ENCODE data around the gene HDAC7. TPM values are rescaled to one million over a fixed set of nuclear protein-coding genes. Genes with fewer than 3 reads are reported as not detected.

Gene HDAC7
- total and polyA plus RNA-seq, 2 donors from 2014 or later, result 35.0 to 132 TPM

DNA sequence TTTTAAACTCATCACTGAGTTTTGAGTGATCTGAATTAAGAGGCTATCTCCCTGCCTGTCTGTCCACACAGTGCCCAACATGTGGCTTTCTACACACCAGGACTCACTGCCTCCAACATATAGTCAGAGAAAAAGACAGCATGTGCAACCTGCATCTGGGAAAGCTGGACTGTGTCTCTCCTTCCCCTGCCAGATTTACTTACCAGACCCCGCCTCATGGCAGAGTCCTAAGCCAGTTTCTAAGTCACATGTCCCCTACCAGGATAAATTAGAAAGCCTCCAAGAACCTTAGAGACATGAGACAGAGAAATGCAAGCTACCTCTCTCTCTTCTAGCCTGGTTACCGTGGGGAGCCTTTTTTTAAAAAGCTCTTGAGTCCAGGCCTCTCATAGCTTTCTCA lies 2.7 kb upstream of the HDAC7 start:
- Histone ChIP-seq H3K4me1 (ENCODE audit: control insufficient read depth in 2 of 3, insufficient read depth in 2 of 3, low read depth in 1 of 3, low read length in 3 of 3) (peaks cover 7 to 55% (median 44%) of the 10 kb centered on the region in 3 donors), H3K27ac (ENCODE audit: low read depth in 2 of 2, low read length in 2 of 2) (peak overlapping the region; percentile 47 to 94), H3K36me3 (ENCODE audit: control insufficient read depth in 2 of 3, insufficient read depth in 3 of 3, low read length in 3 of 3) (no peaks in the 10 kb centered on the region), H3K27me3 (ENCODE audit: control insufficient read depth, insufficient read depth, low read length) (no peaks in the 10 kb centered on the region), H3K9ac (ENCODE audit: low read length in 3 of 3) (no peak overlapping the region), H3K4me3 (ENCODE audit: low read length in 3 of 3) (no peak overlapping the region), H3K9me3 (ENCODE audit: control insufficient read depth in 2 of 3, insufficient read depth in 1 of 3, low read length in 3 of 3) (no peaks in the 10 kb centered on the region)
- intact Hi-C loops (cut with DNase I), result no loop called here
- FAIRE-seq (no peak), DNase-seq (no peak)
- TF ChIP-seq, protein P1, sequence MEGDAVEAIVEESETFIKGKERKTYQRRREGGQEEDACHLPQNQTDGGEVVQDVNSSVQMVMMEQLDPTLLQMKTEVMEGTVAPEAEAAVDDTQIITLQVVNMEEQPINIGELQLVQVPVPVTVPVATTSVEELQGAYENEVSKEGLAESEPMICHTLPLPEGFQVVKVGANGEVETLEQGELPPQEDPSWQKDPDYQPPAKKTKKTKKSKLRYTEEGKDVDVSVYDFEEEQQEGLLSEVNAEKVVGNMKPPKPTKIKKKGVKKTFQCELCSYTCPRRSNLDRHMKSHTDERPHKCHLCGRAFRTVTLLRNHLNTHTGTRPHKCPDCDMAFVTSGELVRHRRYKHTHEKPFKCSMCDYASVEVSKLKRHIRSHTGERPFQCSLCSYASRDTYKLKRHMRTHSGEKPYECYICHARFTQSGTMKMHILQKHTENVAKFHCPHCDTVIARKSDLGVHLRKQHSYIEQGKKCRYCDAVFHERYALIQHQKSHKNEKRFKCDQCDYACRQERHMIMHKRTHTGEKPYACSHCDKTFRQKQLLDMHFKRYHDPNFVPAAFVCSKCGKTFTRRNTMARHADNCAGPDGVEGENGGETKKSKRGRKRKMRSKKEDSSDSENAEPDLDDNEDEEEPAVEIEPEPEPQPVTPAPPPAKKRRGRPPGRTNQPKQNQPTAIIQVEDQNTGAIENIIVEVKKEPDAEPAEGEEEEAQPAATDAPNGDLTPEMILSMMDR (IDR thresholded peaks at IDR 0.05; ENCODE audit: borderline replicate concordance, extremely low read depth, insufficient read depth), result no peak

DNA sequence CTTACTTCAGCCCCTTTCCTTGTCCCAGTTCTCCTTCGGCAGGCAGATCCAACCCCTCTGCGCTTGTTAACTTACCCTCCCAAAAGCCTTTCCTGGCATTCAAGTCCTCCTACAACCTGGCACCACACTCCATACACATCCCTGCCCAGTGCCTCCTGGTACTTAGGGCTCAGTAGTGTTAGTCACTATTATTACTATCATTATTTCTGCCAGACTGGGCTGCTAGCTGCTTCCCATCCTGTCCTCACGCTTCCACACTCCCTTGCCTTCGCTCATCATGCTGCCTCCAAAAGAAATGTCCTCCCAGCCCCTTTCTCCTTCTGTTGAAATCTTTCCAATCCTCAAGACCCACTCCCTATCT lies 1.6 kb upstream of the HDAC7 start:
- FAIRE-seq (no peak), DNase-seq (no peak)
- peak overlapping the region; percentile 94 to 98 for H3K27ac ChIP-seq (ENCODE audit: low read depth in 2 of 2, low read length in 2 of 2)
- H3K9me3 ChIP-seq (ENCODE audit: control insufficient read depth in 2 of 3, insufficient read depth in 1 of 3, low read length in 3 of 3), result no peaks in the 10 kb centered on the region
- H3K9ac ChIP-seq (ENCODE audit: low read length in 3 of 3), result peak overlapping the region in 1 of 3 donors; percentile 96
- H3K4me1 ChIP-seq (ENCODE audit: control insufficient read depth in 2 of 3, insufficient read depth in 2 of 3, low read depth in 1 of 3, low read length in 3 of 3), result peaks cover 7 to 58% (median 46%) of the 10 kb centered on the region in 3 donors
- no peaks in the 10 kb centered on the region for H3K27me3 ChIP-seq (ENCODE audit: control insufficient read depth, insufficient read depth, low read length)
- intact Hi-C loops (cut with DNase I), result no loop called here
- H3K36me3 ChIP-seq (ENCODE audit: control insufficient read depth in 2 of 3, insufficient read depth in 3 of 3, low read length in 3 of 3), result no peaks in the 10 kb centered on the region
- H3K4me3 ChIP-seq (ENCODE audit: low read length in 3 of 3), result peak overlapping the region in 1 of 3 donors; percentile 86
- TF ChIP-seq, protein P1 (IDR thresholded peaks at IDR 0.05; ENCODE audit: borderline replicate concordance, extremely low read depth, insufficient read depth), result no peak

DNA sequence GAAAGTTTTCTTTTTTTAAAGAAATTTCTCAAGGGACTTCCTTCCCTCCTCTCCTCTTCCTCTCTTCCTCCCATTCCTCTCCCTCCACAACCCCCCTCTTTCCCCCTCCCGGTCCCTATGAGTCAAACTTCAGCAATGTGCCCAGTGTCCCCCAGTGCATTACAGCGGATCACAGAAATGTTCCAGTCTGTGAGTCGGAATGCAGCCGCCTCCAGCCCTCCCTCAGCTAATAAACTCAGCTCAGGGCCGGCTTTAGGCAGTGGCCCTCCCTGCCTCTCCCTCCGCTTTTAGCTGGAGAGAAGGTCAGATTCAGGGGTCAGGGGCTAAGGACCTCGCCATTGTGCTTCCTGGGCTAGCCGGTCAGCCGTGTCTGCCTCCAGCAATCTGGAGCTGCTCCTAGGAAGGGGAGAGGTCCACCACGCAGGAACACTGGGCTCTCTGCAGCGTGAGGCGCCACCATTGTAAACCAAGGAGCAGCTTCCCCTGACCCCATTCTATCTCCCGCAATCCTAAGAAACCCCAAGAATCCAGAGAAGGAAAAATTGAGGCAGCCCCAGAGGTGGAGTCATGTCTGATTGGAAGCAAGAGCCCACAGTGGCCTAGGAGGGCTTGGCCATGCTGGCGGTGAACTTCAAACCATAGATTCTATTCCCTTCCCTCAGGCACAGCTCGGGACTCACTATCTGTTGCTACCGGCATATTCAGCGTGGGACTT lies 1.1 kb upstream of the HDAC7 start:
- intact Hi-C loops (cut with DNase I), result no loop called here
- FAIRE-seq, result no peak
- TF ChIP-seq, protein P1 (IDR thresholded peaks at IDR 0.05; ENCODE audit: borderline replicate concordance, extremely low read depth, insufficient read depth), result no peak
- peak; percentile 91 to 97 (median 96) for DNase-seq
- peaks cover 7 to 59% (median 43%) of the 10 kb centered on the region in 3 donors for H3K4me1 ChIP-seq (ENCODE audit: control insufficient read depth in 2 of 3, insufficient read depth in 2 of 3, low read depth in 1 of 3, low read length in 3 of 3)
- no peaks in the 10 kb centered on the region for H3K27me3 ChIP-seq (ENCODE audit: control insufficient read depth, insufficient read depth, low read length)
- H3K9me3 ChIP-seq (ENCODE audit: control insufficient read depth in 2 of 3, insufficient read depth in 1 of 3, low read length in 3 of 3), result no peaks in the 10 kb centered on the region
- H3K27ac ChIP-seq (ENCODE audit: low read depth in 2 of 2, low read length in 2 of 2), result peak overlapping the region; percentile 94 to 98
- peak overlapping the region; percentile 66 to 86 (median 83) for H3K4me3 ChIP-seq (ENCODE audit: low read length in 3 of 3)
- peak overlapping the region; percentile 50 to 96 (median 82) for H3K9ac ChIP-seq (ENCODE audit: low read length in 3 of 3)
- no peaks in the 10 kb centered on the region for H3K36me3 ChIP-seq (ENCODE audit: control insufficient read depth in 2 of 3, insufficient read depth in 3 of 3, low read length in 3 of 3)

Data from kidney (tissue), 14 donors.